HEK293 (cell line): ENCODE data around the gene ATP8A2.

Experiments used
- CTCF ChIP-seq: fragments of 450-650 bp; formaldehyde crosslinking; IDR thresholded peaks from 2 replicates; pipeline ENCODE4 v1.5.1; 2016; ENCODE audit warnings: missing biosample characterization, missing genetic modification characterization
- KLF7 ChIP-seq: fragments of 450-650 bp; formaldehyde crosslinking; IDR thresholded peaks from 2 replicates; pipeline ENCODE4 v1.5.1; 2016; ENCODE audit warnings: missing biosample characterization, missing genetic modification characterization, borderline replicate concordance
- PRDM6 ChIP-seq: fragments of 450-650 bp; formaldehyde crosslinking; IDR thresholded peaks from 2 replicates; pipeline ENCODE4 v1.5.1; 2017; ENCODE audit warnings: missing biosample characterization, missing genetic modification characterization
- ZNF324 ChIP-seq: fragments of 450-650 bp; formaldehyde crosslinking; IDR thresholded peaks from 2 replicates; pipeline ENCODE4 v1.5.1; 2016; ENCODE audit warnings: missing biosample characterization, missing genetic modification characterization
- ZNF416 ChIP-seq: fragments of 450-650 bp; formaldehyde crosslinking; IDR thresholded peaks from 2 replicates; pipeline ENCODE4 v1.5.1; 2016; ENCODE audit warnings: missing biosample characterization, missing genetic modification characterization
- ZNF548 ChIP-seq: fragments of 450-650 bp; formaldehyde crosslinking; IDR thresholded peaks from 2 replicates; pipeline ENCODE4 v1.5.1; 2016; ENCODE audit warnings: missing biosample characterization, missing genetic modification characterization
- ZNF558 ChIP-seq: fragments of 450-650 bp; formaldehyde crosslinking; IDR thresholded peaks from 2 replicates; pipeline ENCODE4 v1.5.1; 2016; ENCODE audit warnings: missing biosample characterization, missing genetic modification characterization
- ZNF660 ChIP-seq: fragments of 450-650 bp; IDR thresholded peaks from 2 replicates; pipeline ENCODE4 v1.5.1; 2018; ENCODE audit warnings: missing biosample characterization, mild to moderate bottlenecking, missing genetic modification characterization

GRCh38 chr13:25795277-25795676 is 423.5 kb downstream of the ATP8A2 start:
- TF ChIP-seq ZNF416 (tag by site-specific recombination) (no peak), ZNF558 (tag by site-specific recombination) (no peak), CTCF (tag by site-specific recombination) (no peak), ZNF324 (tag by site-specific recombination) (no peak), ZNF660 (no peak), PRDM6 (tag by site-specific recombination) (no peak), KLF7 (tag by site-specific recombination) (no peak), ZNF548 (tag by site-specific recombination) (no peak)
